Activated T-helper 1 cell treated with anti-CD3 and anti-CD28 coated beads, Interleukin-12 subunit alpha, Interleukin-12 subunit beta, Interleukin-2, Interleukin-4 antibody, amounts not matched to agents 30 ng/mL and 10 ng/mL and 1 ng/mL, durations not matched to agents 14 hours and 24 hours and 36 hours (primary cell): ENCODE data around the gene HNRNPDL. TPM values are rescaled to one million over a fixed set of nuclear protein-coding genes. Genes with fewer than 3 reads are reported as not detected.
A peak's percentile ranks its signal among the peaks of the same experiment; 100 is the strongest.

Source experiments
- DNase-seq: peaks from one replicate; pipeline ENCODE4 v3.0.0; 2021; ENCODE audit warnings: low spot score
- H3K27ac Mint-ChIP-seq: one replicate; pipeline ENCODE4 v1.8.0; 2021; ENCODE audit warnings: mild to moderate bottlenecking, mixed read lengths
- H3K27me3 Mint-ChIP-seq: one replicate; pipeline ENCODE4 v1.8.0; 2022; ENCODE audit warnings: mild to moderate bottlenecking, moderate library complexity, mixed read lengths; ENCODE audit not compliant: insufficient read depth
- H3K36me3 Mint-ChIP-seq: one replicate; pipeline ENCODE4 v1.8.0; 2021; ENCODE audit warnings: low read depth, mixed read lengths
- H3K4me1 Mint-ChIP-seq: one replicate; pipeline ENCODE4 v1.8.0; 2021; ENCODE audit warnings: low read depth, mixed read lengths
- H3K4me3 Mint-ChIP-seq: one replicate; pipeline ENCODE4 v1.8.0; 2021; ENCODE audit warnings: mild to moderate bottlenecking, moderate library complexity, mixed read lengths
- H3K9me3 Mint-ChIP-seq: one replicate; pipeline ENCODE4 v1.8.0; 2021; ENCODE audit warnings: mixed read lengths
- intact Hi-C: fragments of 100-400 bp; cut with micrococcal nuclease; formaldehyde crosslinking; loops from one replicate; pipeline ENCODE4 v1.15.1; 2024
- total RNA-seq: library from RNA; stranded (reverse); gene quantifications from 2 replicates; pipeline ENCODE4 v1.2.3, GENCODE V29; 2022

HNRNPDL gene
- total RNA-seq, 1 donor from 2014 or later, result 498 TPM

- H3K4me3 Mint-ChIP-seq, result peak within 1 kb of the TSS; percentile 99
- peak; percentile 92 for DNase-seq
- H3K9me3 Mint-ChIP-seq, result no peaks in the 10 kb centered on the region
- peaks cover 2% of the 10 kb centered on the region for H3K27me3 Mint-ChIP-seq
- peaks cover 37% of the 10 kb centered on the region for H3K4me1 Mint-ChIP-seq
- peaks cover 44% of the 10 kb centered on the region for H3K36me3 Mint-ChIP-seq
- intact Hi-C loops, result loop anchor here (1.0 to 10.0 kb wide), 13 partner anchors 21 to 1081 kb away; partner anchors contain the start of genes COQ2, HELQ, PLAC8 and RASGEF1B
- H3K27ac Mint-ChIP-seq, result peak within 1 kb of the TSS; percentile 100
Measured at GRCh38 chr4:82373816-82374625, 56.2 kb downstream of the HNRNPDL start, which contains the start of gene HNRNPD. HNRNPD (minus strand) TSS chr4:82373991; CDS start chr4:82373678, 313 bp downstream.

- H3K4me1 Mint-ChIP-seq, result peaks cover 43% of the 10 kb centered on the region
- peak overlapping the region; percentile 100 for H3K27ac Mint-ChIP-seq
- H3K27me3 Mint-ChIP-seq, result peaks cover 2% of the 10 kb centered on the region
- peak overlapping the region; percentile 99 for H3K4me3 Mint-ChIP-seq
- no peak for DNase-seq
- intact Hi-C loops, result loop anchor here (5.0 to 10.0 kb wide), 6 partner anchors 726 to 981 kb away; partner anchors contain the start of genes COQ2, PLAC8 and RASGEF1B
- no peaks in the 10 kb centered on the region for H3K9me3 Mint-ChIP-seq
- peaks cover 50% of the 10 kb centered on the region for H3K36me3 Mint-ChIP-seq
Measured at GRCh38 chr4:82373486-82373815, 56.8 kb downstream of the HNRNPDL start.

Other genes with a start within 250 kb of the HNRNPDL start
- 434 and 438 TPM in 2 replicates for gene HNRNPD, start 56.5 kb downstream of the HNRNPDL start, total RNA-seq
- gene ENOPH1, start 128 bp upstream of the HNRNPDL start, total RNA-seq, result 60.8 and 61.5 TPM in 2 replicates
- gene TMEM150C, start 131.5 kb upstream of the HNRNPDL start, total RNA-seq, result not detected in 2 replicates